Loucy (cell line): Measurements from ENCODE around the gene NFKB1.

Experiments used
- CTCF ChIP-seq: fragments of 200-600 bp; sonication (generic); conservative IDR thresholded peaks from 2 replicates; pipeline ENCODE4 v1.5.1; 2014; ENCODE audit warnings: mild to moderate bottlenecking, antibody characterized with exemption, low read length
- EZH2phosphoT487 ChIP-seq: fragments of 200-600 bp; IDR thresholded peaks from 2 replicates; pipeline ENCODE4 v1.6.1; 2018; ENCODE audit warnings: antibody characterized with exemption, mild to moderate bottlenecking, moderate library complexity, borderline replicate concordance

GRCh38 chr4:102638621-102639020, 137.5 kb downstream of the NFKB1 start:
- TF ChIP-seq CTCF (no peak), EZH2phosphoT487 (no peak)
